Measurements from ENCODE around the gene MED25.

MED25 gene

GRCh38 chr19:49846408-49846807, 28.3 kb downstream of the MED25 start:
- Histone ChIP-seq H3K14ac (ENCODE audit: low read length in 2 of 2) (no peak overlapping the region), H3K36me3 (ENCODE audit: control insufficient read depth in 1 of 2, insufficient read depth in 2 of 2, low read depth in 1 of 2, low read length in 2 of 2) (peaks cover 2 to 4% of the 10 kb centered on the region in 2 experiments), H3K27me3 (ENCODE audit: control insufficient read depth in 1 of 2, insufficient read depth in 1 of 2, low read length in 2 of 2) (no peaks in the 10 kb centered on the region), H3K23ac (ENCODE audit: low read length in 2 of 2) (no peak overlapping the region), H4K8ac (ENCODE audit: low read length) (no peak overlapping the region), H3K4me1 (ENCODE audit: control insufficient read depth, insufficient read depth, low read depth, low read length) (peaks cover 10% of the 10 kb centered on the region), H3K9ac (ENCODE audit: low read length) (no peak overlapping the region), H4K91ac (ENCODE audit: low read length) (no peak overlapping the region), H2BK15ac (ENCODE audit: low read depth, poor library complexity, severe bottlenecking) (no peak overlapping the region), H3K9me3 (ENCODE audit: control insufficient read depth, low read length) (no peaks in the 10 kb centered on the region), H2BK12ac (ENCODE audit: low read length in 2 of 2) (no peak overlapping the region), H3K4me3 (ENCODE audit: insufficient read depth in 1 of 2, low read depth in 1 of 2, low read length in 2 of 2) (no peak overlapping the region), H3K79me1 (replicated peaks; ENCODE audit: low read length, poor library complexity, severe bottlenecking) (peaks cover 15% of the 10 kb centered on the region), H3K27ac (ENCODE audit: low read length, poor library complexity, severe bottlenecking) (no peak overlapping the region), H3K4ac (ENCODE audit: low read depth in 1 of 2, low read length in 2 of 2) (no peak overlapping the region), H2BK5ac (ENCODE audit: low read depth, low read length, poor library complexity, severe bottlenecking) (no peak overlapping the region), H2BK120ac (ENCODE audit: low read depth, low read length) (no peak overlapping the region), H3K4me2 (ENCODE audit: low read length, poor library complexity, severe bottlenecking) (no peak overlapping the region), H2AFZ (ENCODE audit: low read depth, low read length) (no peak overlapping the region), H3K18ac (ENCODE audit: low read depth in 1 of 2, low read length in 2 of 2) (no peak overlapping the region), H2AK5ac (ENCODE audit: low read length, severe bottlenecking) (no peak overlapping the region)
- DNase-seq: no peak
- WGBS: 100% methylated on average over 1 of the region's 5 CpGs

- no peaks in the 10 kb centered on the region for H3K27me3 ChIP-seq (ENCODE audit: control insufficient read depth in 1 of 2, insufficient read depth in 1 of 2, low read length in 2 of 2)
- H2BK5ac ChIP-seq (ENCODE audit: low read depth, low read length, poor library complexity, severe bottlenecking): no peak overlapping the region
- 95% methylated on average over 6 of the region's 10 CpGs for WGBS
Observed at GRCh38 chr19:49847731-49848696, 29.9 kb downstream of the MED25 start.

GRCh38 chr19:49848938-49849337, 30.8 kb downstream of the MED25 start:
- Histone ChIP-seq H2BK12ac (ENCODE audit: low read length in 2 of 2) (no peak overlapping the region), H3K36me3 (ENCODE audit: control insufficient read depth in 1 of 2, insufficient read depth in 2 of 2, low read depth in 1 of 2, low read length in 2 of 2) (peaks cover 0 to 2% of the 10 kb centered on the region in 2 experiments), H4K8ac (ENCODE audit: low read length) (no peak overlapping the region), H2AFZ (ENCODE audit: low read depth, low read length) (no peak overlapping the region), H3K27ac (ENCODE audit: low read length, poor library complexity, severe bottlenecking) (no peak overlapping the region), H3K4me2 (ENCODE audit: low read length, poor library complexity, severe bottlenecking) (no peak overlapping the region), H3K9me3 (ENCODE audit: control insufficient read depth, low read length) (no peaks in the 10 kb centered on the region), H2BK15ac (ENCODE audit: low read depth, poor library complexity, severe bottlenecking) (no peak overlapping the region), H3K27me3 (ENCODE audit: control insufficient read depth in 1 of 2, insufficient read depth in 1 of 2, low read length in 2 of 2) (no peaks in the 10 kb centered on the region), H3K4me3 (ENCODE audit: insufficient read depth in 1 of 2, low read depth in 1 of 2, low read length in 2 of 2) (no peak overlapping the region), H3K4me1 (ENCODE audit: control insufficient read depth, insufficient read depth, low read depth, low read length) (peaks cover 23% of the 10 kb centered on the region), H3K14ac (ENCODE audit: low read length in 2 of 2) (no peak overlapping the region), H3K18ac (ENCODE audit: low read depth in 1 of 2, low read length in 2 of 2) (no peak overlapping the region), H3K79me1 (replicated peaks; ENCODE audit: low read length, poor library complexity, severe bottlenecking) (peaks cover 13% of the 10 kb centered on the region), H4K91ac (ENCODE audit: low read length) (no peak overlapping the region), H2BK120ac (ENCODE audit: low read depth, low read length) (no peak overlapping the region), H3K23ac (ENCODE audit: low read length in 2 of 2) (no peak overlapping the region), H3K9ac (ENCODE audit: low read length) (no peak overlapping the region), H3K4ac (ENCODE audit: low read depth in 1 of 2, low read length in 2 of 2) (no peak overlapping the region), H2BK5ac (ENCODE audit: low read depth, low read length, poor library complexity, severe bottlenecking) (no peak overlapping the region), H2AK5ac (ENCODE audit: low read length, severe bottlenecking) (no peak overlapping the region)
- WGBS: 97% methylated on average over 2 of the region's 3 CpGs
- no peak for DNase-seq

More at GRCh38 chr19:49847731-49848696, 29.9 kb downstream of the MED25 start:
- Histone ChIP-seq H3K27ac (ENCODE audit: low read length, poor library complexity, severe bottlenecking) (peak overlapping the region; percentile 53), H3K14ac (ENCODE audit: low read length in 2 of 2) (no peak overlapping the region), H3K4me1 (ENCODE audit: control insufficient read depth, insufficient read depth, low read depth, low read length) (peaks cover 19% of the 10 kb centered on the region), H2BK120ac (ENCODE audit: low read depth, low read length) (no peak overlapping the region), H2BK15ac (ENCODE audit: low read depth, poor library complexity, severe bottlenecking) (no peak overlapping the region), H2BK12ac (ENCODE audit: low read length in 2 of 2) (peak overlapping the region in 1 of 2 experiments; percentile 15), H3K4me2 (ENCODE audit: low read length, poor library complexity, severe bottlenecking) (no peak overlapping the region), H3K79me1 (replicated peaks; ENCODE audit: low read length, poor library complexity, severe bottlenecking) (peaks cover 13% of the 10 kb centered on the region), H3K36me3 (ENCODE audit: control insufficient read depth in 1 of 2, insufficient read depth in 2 of 2, low read depth in 1 of 2, low read length in 2 of 2) (peaks cover 0 to 2% of the 10 kb centered on the region in 2 experiments), H4K91ac (ENCODE audit: low read length) (no peak overlapping the region), H3K9me3 (ENCODE audit: control insufficient read depth, low read length) (no peaks in the 10 kb centered on the region), H4K8ac (ENCODE audit: low read length) (no peak overlapping the region), H3K9ac (ENCODE audit: low read length) (no peak overlapping the region), H3K18ac (ENCODE audit: low read depth in 1 of 2, low read length in 2 of 2) (peak overlapping the region in 1 of 2 experiments; percentile 69), H2AK5ac (ENCODE audit: low read length, severe bottlenecking) (no peak overlapping the region), H2AFZ (ENCODE audit: low read depth, low read length) (no peak overlapping the region), H3K4ac (ENCODE audit: low read depth in 1 of 2, low read length in 2 of 2) (no peak overlapping the region), H3K4me3 (ENCODE audit: insufficient read depth in 1 of 2, low read depth in 1 of 2, low read length in 2 of 2) (no peak overlapping the region), H3K23ac (ENCODE audit: low read length in 2 of 2) (no peak overlapping the region)
- peak; percentile 94 for DNase-seq

- WGBS: 96% methylated on average over 15 of the region's 15 CpGs
- Histone ChIP-seq H3K79me1 (replicated peaks; ENCODE audit: low read length, poor library complexity, severe bottlenecking) (peaks cover 13% of the 10 kb centered on the region), H3K14ac (ENCODE audit: low read length in 2 of 2) (no peak overlapping the region), H2BK15ac (ENCODE audit: low read depth, poor library complexity, severe bottlenecking) (no peak overlapping the region), H3K4me3 (ENCODE audit: insufficient read depth in 1 of 2, low read depth in 1 of 2, low read length in 2 of 2) (peak overlapping the region in 1 of 2 experiments; percentile 86), H3K27me3 (ENCODE audit: control insufficient read depth in 1 of 2, insufficient read depth in 1 of 2, low read length in 2 of 2) (no peaks in the 10 kb centered on the region), H3K9ac (ENCODE audit: low read length) (peak overlapping the region; percentile 98), H2AK5ac (ENCODE audit: low read length, severe bottlenecking) (no peak overlapping the region), H3K36me3 (ENCODE audit: control insufficient read depth in 1 of 2, insufficient read depth in 2 of 2, low read depth in 1 of 2, low read length in 2 of 2) (peaks cover 2 to 4% of the 10 kb centered on the region in 2 experiments), H4K8ac (ENCODE audit: low read length) (no peak overlapping the region), H3K27ac (ENCODE audit: low read length, poor library complexity, severe bottlenecking) (no peak overlapping the region), H3K4ac (ENCODE audit: low read depth in 1 of 2, low read length in 2 of 2) (no peak overlapping the region), H3K9me3 (ENCODE audit: control insufficient read depth, low read length) (no peaks in the 10 kb centered on the region), H2BK5ac (ENCODE audit: low read depth, low read length, poor library complexity, severe bottlenecking) (no peak overlapping the region), H3K18ac (ENCODE audit: low read depth in 1 of 2, low read length in 2 of 2) (no peak overlapping the region), H4K91ac (ENCODE audit: low read length) (no peak overlapping the region), H3K4me2 (ENCODE audit: low read length, poor library complexity, severe bottlenecking) (no peak overlapping the region), H2BK12ac (ENCODE audit: low read length in 2 of 2) (no peak overlapping the region), H2AFZ (ENCODE audit: low read depth, low read length) (no peak overlapping the region), H2BK120ac (ENCODE audit: low read depth, low read length) (no peak overlapping the region), H3K23ac (ENCODE audit: low read length in 2 of 2) (no peak overlapping the region), H3K4me1 (ENCODE audit: control insufficient read depth, insufficient read depth, low read depth, low read length) (peaks cover 28% of the 10 kb centered on the region)
- no peak for DNase-seq
Observed at GRCh38 chr19:49849433-49850220, 31.5 kb downstream of the MED25 start.
